ENCODE measurements around the gene GPR6. TPM values are rescaled to one million over a fixed set of nuclear protein-coding genes. Genes with fewer than 3 reads are reported as not detected.

Gene GPR6, protein sequence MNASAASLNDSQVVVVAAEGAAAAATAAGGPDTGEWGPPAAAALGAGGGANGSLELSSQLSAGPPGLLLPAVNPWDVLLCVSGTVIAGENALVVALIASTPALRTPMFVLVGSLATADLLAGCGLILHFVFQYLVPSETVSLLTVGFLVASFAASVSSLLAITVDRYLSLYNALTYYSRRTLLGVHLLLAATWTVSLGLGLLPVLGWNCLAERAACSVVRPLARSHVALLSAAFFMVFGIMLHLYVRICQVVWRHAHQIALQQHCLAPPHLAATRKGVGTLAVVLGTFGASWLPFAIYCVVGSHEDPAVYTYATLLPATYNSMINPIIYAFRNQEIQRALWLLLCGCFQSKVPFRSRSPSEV
- polyA plus RNA-seq (ENCODE audit: insufficient read length), result not detected
- long read RNA-seq, donor 1, result 0 reads
- long read RNA-seq, donor 2, result 0 reads
- long read RNA-seq, donor 3, result 0 reads
- long read RNA-seq, donor 4, result 0 reads
- long read RNA-seq, donor 5, result 0 reads
- long read RNA-seq, donor 6, partial matches to known transcripts, result 0 of 1 reads
- long read RNA-seq, donor 6, other reads (novel, unspliced or antisense), result 0 of 1 reads
- long read RNA-seq, donor 7, result 0 reads
- long read RNA-seq, donor 8, result 0 reads

GRCh38 chr6:109978174-109979032 lies at the start of gene GPR6:
Gene GPR6 (plus strand): TSS chr6:109978311. CDS start chr6:109979113, 802 bp downstream.
- DNase-seq, result peak; percentile 89

GRCh38 chr6:109934293-109934692 lies 43.8 kb upstream of the GPR6 start:
- no peak for DNase-seq

- no peak for DNase-seq
Measured at GRCh38 chr6:109939654-109940053, 38.5 kb upstream of the GPR6 start.

GRCh38 chr6:109944448-109944847 lies 33.7 kb upstream of the GPR6 start:
- DNase-seq, result no peak

GRCh38 chr6:109945091-109945490 lies 33.0 kb upstream of the GPR6 start:
- DNase-seq, result no peak

DNA sequence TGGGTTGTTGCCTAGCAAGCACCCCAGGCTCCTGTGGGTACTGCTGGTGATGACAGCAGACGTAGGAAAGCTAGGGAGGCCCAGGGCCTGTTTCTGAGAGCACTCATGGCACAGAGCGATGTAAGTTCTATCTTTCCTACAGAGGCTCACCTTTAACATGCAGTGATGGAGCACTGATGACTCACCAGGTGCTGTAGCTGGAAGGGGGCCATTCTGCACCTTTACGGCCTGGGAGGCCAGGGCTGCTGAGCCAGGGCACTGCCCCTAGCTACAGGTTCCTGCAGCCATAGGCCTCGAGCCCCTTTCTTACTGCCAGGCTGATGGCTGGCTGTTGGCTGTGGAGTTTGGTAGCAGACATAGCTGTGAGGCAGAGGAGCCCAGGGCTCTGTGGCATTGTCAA lies 31.1 kb upstream of the GPR6 start:
- DNase-seq, result no peak

- no peak for DNase-seq
Measured at GRCh38 chr6:109949281-109950065, 28.6 kb upstream of the GPR6 start.

GRCh38 chr6:109955491-109955890 lies 22.6 kb upstream of the GPR6 start:
- DNase-seq, result no peak

DNA sequence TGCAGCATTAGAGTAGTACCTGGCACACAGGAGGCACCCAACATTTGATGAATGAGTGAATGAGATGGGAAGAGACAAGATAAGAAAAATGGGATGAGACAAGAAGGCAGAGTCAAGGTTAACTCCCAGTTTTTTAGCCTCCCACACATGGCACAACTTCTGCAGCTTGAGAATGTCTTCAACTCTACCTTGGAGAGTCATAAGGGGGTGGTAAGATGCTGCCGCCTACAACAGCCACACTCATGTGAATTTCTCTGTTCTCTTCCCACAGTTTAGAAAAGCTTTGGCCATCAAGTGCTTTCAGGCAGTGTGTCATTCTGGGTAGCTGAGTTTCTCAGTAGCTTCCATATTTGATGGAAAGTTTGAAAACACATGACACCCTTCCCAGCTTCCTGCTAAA lies 19.5 kb upstream of the GPR6 start:
- no peak for DNase-seq

DNA sequence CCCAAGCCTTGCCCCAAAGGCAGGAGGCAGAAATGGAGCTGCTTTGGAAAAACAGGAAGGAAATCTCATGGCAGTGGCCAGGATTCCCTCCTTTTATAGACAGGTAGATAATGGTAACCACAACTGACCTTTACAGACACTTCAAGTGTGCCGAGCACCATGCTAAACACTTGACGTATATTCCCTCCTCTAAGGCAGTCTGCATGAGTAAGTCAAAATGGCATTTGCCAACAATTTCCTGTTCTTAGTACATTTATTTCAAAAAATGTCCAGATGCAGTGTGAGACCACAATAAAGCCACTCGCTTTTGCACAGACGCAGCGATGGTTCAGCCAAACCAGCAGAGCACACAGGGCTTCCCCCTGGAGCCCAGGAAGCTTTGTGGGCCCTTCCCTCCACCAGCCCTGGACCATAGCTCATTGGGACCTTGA lies 16.5 kb upstream of the GPR6 start:
- no peak for DNase-seq

- no peak for DNase-seq
Measured at GRCh38 chr6:109962271-109962670, 15.8 kb upstream of the GPR6 start.

- no peak for DNase-seq
Measured at GRCh38 chr6:109963598-109964170, 14.4 kb upstream of the GPR6 start.

DNA sequence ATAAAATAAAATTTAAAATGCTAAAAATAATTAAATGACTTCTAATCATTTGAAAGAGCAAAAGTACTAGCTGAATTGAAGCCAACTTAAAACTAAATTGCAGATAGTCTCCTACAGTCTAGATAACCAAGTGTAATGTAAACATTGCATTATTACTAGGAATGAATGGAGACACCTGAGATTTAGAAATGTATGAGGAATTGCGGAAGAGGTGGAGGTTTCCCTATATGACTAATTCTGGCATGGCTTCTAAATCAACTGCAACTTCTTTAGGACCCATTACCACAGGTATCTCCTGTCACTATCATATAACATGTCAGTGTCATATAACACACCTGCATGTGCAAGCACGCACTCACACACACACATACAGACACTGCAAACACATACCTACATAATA lies 13.2 kb upstream of the GPR6 start:
- DNase-seq, result no peak

DNA sequence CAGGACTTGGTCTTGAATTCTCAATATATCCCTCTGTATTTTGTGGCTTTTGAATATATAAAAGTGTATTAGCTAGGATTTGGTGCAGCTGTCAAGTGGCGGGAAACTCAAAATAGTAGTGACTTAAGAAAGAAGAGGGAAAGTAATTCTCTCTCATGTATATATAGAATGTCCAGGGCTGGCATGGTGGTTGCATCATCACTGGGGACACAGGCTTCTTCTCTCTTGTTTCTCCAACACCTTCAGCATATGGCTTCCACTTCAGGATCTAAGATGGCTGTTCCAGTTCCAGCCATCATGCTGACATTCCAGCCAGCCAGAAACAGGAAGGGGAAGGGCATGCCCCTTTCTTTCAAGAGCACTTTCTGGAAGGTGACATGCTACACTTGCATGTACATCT lies 11.8 kb upstream of the GPR6 start:
- no peak for DNase-seq

DNA sequence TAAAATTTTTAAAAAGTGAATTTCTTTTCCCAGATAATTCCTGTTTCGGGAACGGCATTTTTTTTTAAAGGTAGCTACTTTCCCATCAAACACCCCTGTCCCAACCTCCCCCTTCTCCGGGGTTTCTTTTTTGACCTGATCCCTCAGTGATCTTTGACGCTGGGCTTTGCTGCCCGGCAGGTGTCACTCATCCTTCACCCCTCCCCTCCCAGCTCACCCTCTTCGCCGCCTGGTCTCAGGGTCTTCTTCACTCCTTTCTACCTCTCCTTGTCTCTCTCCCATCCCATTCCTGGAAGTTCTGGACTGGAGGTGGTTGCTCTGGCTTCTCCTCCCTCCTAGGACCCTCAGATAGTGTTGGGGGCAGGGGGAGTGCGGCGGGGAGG lies 329 bp upstream of the GPR6 start:
- no peak for DNase-seq

- DNase-seq, result no peak
Measured at GRCh38 chr6:109979033-109979921, 1.2 kb downstream of the GPR6 start.

- no peak for DNase-seq
Measured at GRCh38 chr6:109984410-109984809, 6.3 kb downstream of the GPR6 start.

GRCh38 chr6:109987196-109987595 lies 9.1 kb downstream of the GPR6 start:
- DNase-seq, result no peak

- DNase-seq, result no peak
Measured at GRCh38 chr6:109991201-109992101, 13.3 kb downstream of the GPR6 start.

Data from left kidney (tissue), 8 donors.